SK-N-MC (cell line): ENCODE results near the gene DNASE1L1.

Experiments
- FOXP2 ChIP-seq: optimal IDR thresholded peaks from 2 replicates; pipeline ENCODE3; 2011; ENCODE audit warnings: mild to moderate bottlenecking, moderate library complexity; ENCODE audit not compliant: insufficient read depth; ENCODE audit errors: extremely low read length, control extremely low read depth
- POLR2AphosphoS5 ChIP-seq: IDR thresholded peaks from 2 replicates; pipeline ENCODE4 v1.6.1; 2012; ENCODE audit warnings: mild to moderate bottlenecking, low read depth, low read length, borderline replicate concordance

DNA sequence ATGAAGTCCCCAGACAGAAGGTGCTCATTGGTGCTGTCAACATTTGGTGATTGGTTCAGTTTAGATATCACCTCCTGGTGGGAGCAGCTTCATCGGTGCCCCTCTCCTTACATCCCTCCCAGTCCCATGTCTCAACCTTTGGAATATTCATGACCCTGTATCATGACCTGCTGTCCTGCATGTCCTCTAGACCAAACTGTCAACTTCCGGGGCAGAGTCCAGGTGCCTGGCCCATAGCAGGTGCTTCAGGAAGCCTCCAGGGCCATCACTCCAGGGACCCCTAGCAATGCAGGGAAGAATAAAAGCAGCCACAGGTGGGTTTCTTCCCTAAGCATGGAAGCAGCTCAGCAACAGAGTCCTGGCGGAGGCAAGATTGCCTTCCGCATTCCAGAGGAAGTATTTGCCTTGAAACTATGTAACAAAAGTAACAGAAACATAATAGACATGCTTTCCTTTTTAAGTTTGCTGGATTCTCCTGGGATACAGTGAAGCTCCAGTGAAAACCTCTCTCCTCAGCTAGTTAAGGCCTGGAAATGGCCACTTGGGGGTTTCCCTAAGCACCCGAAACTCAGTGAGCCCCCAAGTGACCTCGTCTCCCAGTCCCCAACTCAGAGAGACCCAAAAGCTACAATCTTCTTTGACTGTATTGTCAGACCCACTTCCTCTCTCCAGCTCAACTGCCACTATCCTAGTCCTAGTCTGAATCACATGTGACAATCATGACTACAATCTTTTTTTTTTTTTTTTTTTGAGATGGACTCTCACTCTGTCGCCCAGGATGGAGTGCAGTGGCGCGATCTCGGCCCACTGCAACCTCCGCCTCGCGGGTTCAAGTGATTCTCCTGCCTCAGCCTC is 18.1 kb upstream of the DNASE1L1 start:
- TF ChIP-seq FOXP2, result no peak
- TF ChIP-seq POLR2AphosphoS5, result no peak
